A549 (cell line): ENCODE data around the gene PPP1R7. TPM values are rescaled to one million over a fixed set of nuclear protein-coding genes. Genes with fewer than 3 reads are reported as not detected.

Experiments used
- ATAC-seq, 2 experiments: fragments of 200-7000 bp in 1 of 2; fragments of >200 bp in 1 of 2; cut with Nextera tagmentation in 1 of 2; cut with Tn5 transposase in 1 of 2; 3 replicates each; pipeline versions ENCODE4 v1.8.0 to v1.9.1; 2018 to 2020; ENCODE audit warnings: mild to moderate bottlenecking in 1 of 2, moderate library complexity in 1 of 2
- CTCF ChIA-PET: fragments of 300-600 bp; sonication (Branson Sonifier 250); formaldehyde crosslinking; extraction: SDS; loops from one replicate; lab custom pipeline; 2021; ENCODE audit warnings: antibody characterized with exemption, inconsistent platforms; lab: Yijun Ruan, JAX
- POLR2A ChIA-PET: fragments of 350-600 bp; formaldehyde crosslinking; extraction: SDS; loops from one replicate; lab custom pipeline; 2021; ENCODE audit warnings: antibody characterized with exemption, inconsistent platforms; lab: Yijun Ruan, JAX
- DNase-seq, 2 experiments: peaks; one replicate each; pipeline versions ENCODE4 v3.0.0 to v3.0.0-alpha.2; 2011 to 2016; ENCODE audit warnings: low read depth in 1 of 2, low spot score in 1 of 2
- FAIRE-seq: peaks from 2 replicates; lab custom pipeline; 2011; peaks lifted over from hg19 to GRCh38; lab: Jason Lieb, UNC
- H3K27ac ChIP-seq, 2 experiments: fragments of >200 bp; sonication (Bioruptor Twin); formaldehyde crosslinking; 3 replicates each; pipeline ENCODE4 v1.5.1; 2016 to 2017
- H3K4me1 ChIP-seq: fragments of >200 bp; sonication (Bioruptor Twin); formaldehyde crosslinking; 3 replicates; pipeline ENCODE4 v1.6.1; 2016
- H3K4me2 ChIP-seq: fragments of >200 bp; sonication (Bioruptor Twin); formaldehyde crosslinking; 3 replicates; pipeline ENCODE4 v1.6.1; 2016
- H3K4me3 ChIP-seq: fragments of >200 bp; sonication (Bioruptor Twin); formaldehyde crosslinking; 3 replicates; pipeline ENCODE4 v1.5.1; 2016
- H3K9me3 ChIP-seq: fragments of >200 bp; sonication (Bioruptor Twin); formaldehyde crosslinking; 3 replicates; pipeline ENCODE4 v1.6.1; 2016
- HEYL ChIP-seq: fragments of 250-450 bp; sonication (Bioruptor Pico); IDR thresholded peaks from 2 replicates; pipeline ENCODE4 v1.8.0; 2021; ENCODE audit warnings: mild to moderate bottlenecking, moderate library complexity
- HOXB5 ChIP-seq: fragments of 250-450 bp; sonication (Bioruptor Pico); IDR thresholded peaks from 2 replicates; pipeline ENCODE4 v1.5.0; 2020; ENCODE audit warnings: mild to moderate bottlenecking, moderate library complexity
- JUNB ChIP-seq: fragments of >200 bp; sonication (Bioruptor Twin); formaldehyde crosslinking; IDR thresholded peaks from 2 replicates; pipeline ENCODE4 v1.6.1; 2016
- MAZ ChIP-seq: fragments of 150-350 bp; IDR thresholded peaks from 2 replicates; pipeline ENCODE4 v1.6.1; 2014; ENCODE audit warnings: antibody characterized with exemption, low read depth, low read length, borderline replicate concordance
- NPAS2 ChIP-seq: fragments of 250-450 bp; sonication (Bioruptor Pico); IDR thresholded peaks from 2 replicates; pipeline ENCODE4 v1.8.0; 2022; ENCODE audit warnings: mild to moderate bottlenecking, moderate library complexity, borderline replicate concordance
- POLR2A ChIP-seq: IDR thresholded peaks from 2 replicates; pipeline ENCODE4 v1.6.1; 2012; ENCODE audit warnings: mild to moderate bottlenecking, low read length
- RARB ChIP-seq: fragments of 250-450 bp; sonication (Bioruptor Pico); IDR thresholded peaks from 2 replicates; pipeline ENCODE4 v1.8.0; 2021; ENCODE audit warnings: mild to moderate bottlenecking, moderate library complexity
- TFCP2L1 ChIP-seq: fragments of 250-450 bp; sonication (Bioruptor Pico); IDR thresholded peaks from 2 replicates; pipeline ENCODE4 v1.5.0; 2021; ENCODE audit warnings: mild to moderate bottlenecking
- ZFP36 ChIP-seq: fragments of 450-650 bp; IDR thresholded peaks from 2 replicates; pipeline ENCODE4 v1.6.1; 2014; ENCODE audit warnings: borderline replicate concordance; ENCODE audit not compliant: partially characterized antibody
- ZSCAN20 ChIP-seq: fragments of 250-450 bp; sonication (Bioruptor Pico); IDR thresholded peaks from 2 replicates; pipeline ENCODE4 v1.8.0; 2022; ENCODE audit warnings: mild to moderate bottlenecking, moderate library complexity
- WGBS: methylation state at CpG from one replicate; pipeline ENCODE4 v1.1.6; 2017; ENCODE audit errors: missing lambda C conversion rate; 5-methylcytosine and 5-hydroxymethylcytosine counted together
- polyA plus RNA-seq, 4 experiments: library from polyadenylated mRNA; depleted of rRNA in 3 of 4; stranded (reverse); fragments of >200 nt; fragmentation: RNase III in 1 of 4; extraction: RNeasy Plus Mini Kit Qiagen cat#74134 plus additional on column Dnase treatment in 1 of 4; gene quantifications; 2 replicates in 3 of 4; 3 replicates in 1 of 4; pipeline ENCODE4 v1.2.3, GENCODE V29; 2011 to 2017
- TF ChIP-seq, protein P1 (sequence below): fragments of 250-450 bp; sonication (Bioruptor Pico); IDR thresholded peaks from 2 replicates; pipeline ENCODE4 v1.5.0; 2021; ENCODE audit warnings: mild to moderate bottlenecking, moderate library complexity, borderline replicate concordance
- TF ChIP-seq, protein P2 (sequence below): fragments of 150-350 bp; IDR thresholded peaks from 2 replicates; pipeline ENCODE4 v1.6.1; 2014; ENCODE audit warnings: low read depth, mild to moderate bottlenecking, low read length
- TF ChIP-seq, protein P3 (sequence below): fragments of 200-600 bp; sonication (generic); IDR thresholded peaks from 2 replicates; pipeline ENCODE4 v1.6.1; 2016; ENCODE audit warnings: antibody characterized with exemption, mild to moderate bottlenecking, moderate library complexity
- TF ChIP-seq, protein P4 (sequence below): fragments of 250-450 bp; sonication (Bioruptor Pico); IDR thresholded peaks from 2 replicates; pipeline ENCODE4 v1.5.0; 2020; ENCODE audit warnings: low read depth, mild to moderate bottlenecking, moderate library complexity

The PPP1R7 gene
- polyA plus RNA-seq, 2 of the 4 experiments (the other 2 are of a cell fraction): 76.4 to 124 TPM

DNA sequence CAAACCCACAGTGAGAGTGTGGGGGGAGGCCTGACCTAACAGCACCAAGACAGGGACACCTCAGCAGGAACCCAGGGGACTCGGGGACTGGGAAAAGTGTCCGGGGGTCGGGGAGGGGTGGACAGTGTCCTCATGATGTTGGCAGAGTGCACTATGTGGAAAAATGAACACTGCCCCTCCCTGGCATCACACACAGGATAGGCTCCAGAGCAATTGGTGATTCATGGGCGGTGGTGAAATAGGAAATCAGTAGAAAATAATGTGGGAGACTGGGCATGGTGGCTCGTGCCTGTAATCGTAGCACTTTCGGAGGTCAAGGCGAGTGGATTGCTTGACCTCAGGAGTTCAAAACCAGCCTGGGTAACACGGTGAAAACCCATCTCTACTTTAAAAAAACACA lies 34.6 kb downstream of the PPP1R7 start:
- ATAC-seq: no peak
- 72% methylated on average over 9 of the region's 9 CpGs for WGBS
- Histone ChIP-seq H3K4me2 (no peak overlapping the region), H3K4me3 (no peak overlapping the region)
- FAIRE-seq: no peak
- POLR2A ChIA-PET: interaction anchor here (0.6 kb wide), 1 partner anchor 472 kb away, joined by 3 read pairs; no protein-coding TSS in a partner anchor
- CTCF ChIA-PET: interaction anchor here (1.8 kb wide), 1 partner anchor 34 kb away, joined by 5 read pairs; no protein-coding TSS in a partner anchor
- TF ChIP-seq, protein P1, sequence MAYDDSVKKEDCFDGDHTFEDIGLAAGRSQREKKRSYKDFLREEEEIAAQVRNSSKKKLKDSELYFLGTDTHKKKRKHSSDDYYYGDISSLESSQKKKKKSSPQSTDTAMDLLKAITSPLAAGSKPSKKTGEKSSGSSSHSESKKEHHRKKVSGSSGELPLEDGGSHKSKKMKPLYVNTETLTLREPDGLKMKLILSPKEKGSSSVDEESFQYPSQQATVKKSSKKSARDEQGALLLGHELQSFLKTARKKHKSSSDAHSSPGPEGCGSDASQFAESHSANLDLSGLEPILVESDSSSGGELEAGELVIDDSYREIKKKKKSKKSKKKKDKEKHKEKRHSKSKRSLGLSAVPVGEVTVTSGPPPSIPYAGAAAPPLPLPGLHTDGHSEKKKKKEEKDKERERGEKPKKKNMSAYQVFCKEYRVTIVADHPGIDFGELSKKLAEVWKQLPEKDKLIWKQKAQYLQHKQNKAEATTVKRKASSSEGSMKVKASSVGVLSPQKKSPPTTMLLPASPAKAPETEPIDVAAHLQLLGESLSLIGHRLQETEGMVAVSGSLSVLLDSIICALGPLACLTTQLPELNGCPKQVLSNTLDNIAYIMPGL: no peak
- no peak for TF ChIP-seq HOXB5
- TF ChIP-seq, protein P2, sequence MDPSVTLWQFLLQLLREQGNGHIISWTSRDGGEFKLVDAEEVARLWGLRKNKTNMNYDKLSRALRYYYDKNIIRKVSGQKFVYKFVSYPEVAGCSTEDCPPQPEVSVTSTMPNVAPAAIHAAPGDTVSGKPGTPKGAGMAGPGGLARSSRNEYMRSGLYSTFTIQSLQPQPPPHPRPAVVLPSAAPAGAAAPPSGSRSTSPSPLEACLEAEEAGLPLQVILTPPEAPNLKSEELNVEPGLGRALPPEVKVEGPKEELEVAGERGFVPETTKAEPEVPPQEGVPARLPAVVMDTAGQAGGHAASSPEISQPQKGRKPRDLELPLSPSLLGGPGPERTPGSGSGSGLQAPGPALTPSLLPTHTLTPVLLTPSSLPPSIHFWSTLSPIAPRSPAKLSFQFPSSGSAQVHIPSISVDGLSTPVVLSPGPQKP: no peak
- TF ChIP-seq, all 56 proteins: peak for 0
- H3K27ac ChIP-seq: no peak overlapping the region
- H3K4me1 ChIP-seq: peaks cover 6% of the 10 kb centered on the region; the same call in 1 of the 3 replicates
- no peaks in the 10 kb centered on the region for H3K9me3 ChIP-seq
- DNase-seq: no peak

DNA sequence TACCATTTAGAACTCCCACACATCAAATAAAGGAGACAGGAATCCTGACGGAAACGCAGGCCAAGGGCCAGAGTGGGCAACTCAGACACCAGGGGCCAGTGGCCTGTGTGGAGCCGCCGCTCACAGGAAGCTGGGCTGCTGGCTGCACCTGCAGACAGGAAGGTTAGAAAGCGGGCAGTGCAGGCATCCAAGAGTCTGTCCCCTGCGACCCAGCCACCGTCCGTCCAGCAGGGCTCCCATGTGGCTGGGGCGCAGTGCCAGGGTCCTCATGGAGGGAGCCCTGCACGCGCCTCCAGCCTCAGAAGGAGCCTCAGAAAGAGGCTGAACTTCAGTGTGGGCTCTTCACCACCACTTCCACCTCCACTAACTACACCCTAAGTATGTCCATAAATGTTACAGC lies 35.7 kb downstream of the PPP1R7 start:
- H3K9me3 ChIP-seq: no peaks in the 10 kb centered on the region
- FAIRE-seq: no peak
- POLR2A ChIA-PET: no interaction called here
- no peak overlapping the region for H3K27ac ChIP-seq
- DNase-seq: no peak
- whole genome bisulfite sequencing: 84% methylated on average over 11 of the region's 11 CpGs
- no peak for ATAC-seq
- TF ChIP-seq TFCP2L1 (CRISPR knock-in tag) (no peak), NPAS2 (CRISPR knock-in tag) (no peak), ZSCAN20 (CRISPR knock-in tag) (no peak), ZFP36 (no peak), JUNB (no peak), POLR2A (no peak), RARB (no peak), MAZ (no peak), HEYL (no peak)
- TF ChIP-seq, protein P3, sequence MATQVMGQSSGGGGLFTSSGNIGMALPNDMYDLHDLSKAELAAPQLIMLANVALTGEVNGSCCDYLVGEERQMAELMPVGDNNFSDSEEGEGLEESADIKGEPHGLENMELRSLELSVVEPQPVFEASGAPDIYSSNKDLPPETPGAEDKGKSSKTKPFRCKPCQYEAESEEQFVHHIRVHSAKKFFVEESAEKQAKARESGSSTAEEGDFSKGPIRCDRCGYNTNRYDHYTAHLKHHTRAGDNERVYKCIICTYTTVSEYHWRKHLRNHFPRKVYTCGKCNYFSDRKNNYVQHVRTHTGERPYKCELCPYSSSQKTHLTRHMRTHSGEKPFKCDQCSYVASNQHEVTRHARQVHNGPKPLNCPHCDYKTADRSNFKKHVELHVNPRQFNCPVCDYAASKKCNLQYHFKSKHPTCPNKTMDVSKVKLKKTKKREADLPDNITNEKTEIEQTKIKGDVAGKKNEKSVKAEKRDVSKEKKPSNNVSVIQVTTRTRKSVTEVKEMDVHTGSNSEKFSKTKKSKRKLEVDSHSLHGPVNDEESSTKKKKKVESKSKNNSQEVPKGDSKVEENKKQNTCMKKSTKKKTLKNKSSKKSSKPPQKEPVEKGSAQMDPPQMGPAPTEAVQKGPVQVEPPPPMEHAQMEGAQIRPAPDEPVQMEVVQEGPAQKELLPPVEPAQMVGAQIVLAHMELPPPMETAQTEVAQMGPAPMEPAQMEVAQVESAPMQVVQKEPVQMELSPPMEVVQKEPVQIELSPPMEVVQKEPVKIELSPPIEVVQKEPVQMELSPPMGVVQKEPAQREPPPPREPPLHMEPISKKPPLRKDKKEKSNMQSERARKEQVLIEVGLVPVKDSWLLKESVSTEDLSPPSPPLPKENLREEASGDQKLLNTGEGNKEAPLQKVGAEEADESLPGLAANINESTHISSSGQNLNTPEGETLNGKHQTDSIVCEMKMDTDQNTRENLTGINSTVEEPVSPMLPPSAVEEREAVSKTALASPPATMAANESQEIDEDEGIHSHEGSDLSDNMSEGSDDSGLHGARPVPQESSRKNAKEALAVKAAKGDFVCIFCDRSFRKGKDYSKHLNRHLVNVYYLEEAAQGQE: no peak
- TF ChIP-seq, protein P4, sequence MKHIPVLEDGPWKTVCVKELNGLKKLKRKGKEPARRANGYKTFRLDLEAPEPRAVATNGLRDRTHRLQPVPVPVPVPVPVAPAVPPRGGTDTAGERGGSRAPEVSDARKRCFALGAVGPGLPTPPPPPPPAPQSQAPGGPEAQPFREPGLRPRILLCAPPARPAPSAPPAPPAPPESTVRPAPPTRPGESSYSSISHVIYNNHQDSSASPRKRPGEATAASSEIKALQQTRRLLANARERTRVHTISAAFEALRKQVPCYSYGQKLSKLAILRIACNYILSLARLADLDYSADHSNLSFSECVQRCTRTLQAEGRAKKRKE (CRISPR knock-in tag): no peak
- H3K4me1 ChIP-seq: peaks cover 6% of the 10 kb centered on the region; the same call in 1 of the 3 replicates
- H3K4me3 ChIP-seq: no peak overlapping the region
- CTCF ChIA-PET: interaction anchor here (1.5 to 1.8 kb wide), 2 partner anchors 29 to 35 kb away, joined by 3 to 5 read pairs; no protein-coding TSS in a partner anchor
- no peak overlapping the region for H3K4me2 ChIP-seq
